Fibroblast of lung (primary cell): Measurements from ENCODE around the gene C2CD4C.

Source experiments
- CTCF ChIP-seq, 2 donors: IDR thresholded peaks in 1 of 2; conservative IDR thresholded peaks in 1 of 2; 1 replicate in 1 of 2; 2 replicates in 1 of 2; pipeline ENCODE4 v1.5.1; 2011 to 2012; ENCODE audit warnings: low read length in 2 of 2, control low read depth in 1 of 2, inconsistent platforms in 1 of 2, low read depth in 1 of 2, mild to moderate bottlenecking in 1 of 2
- EZH2 ChIP-seq: IDR thresholded peaks from 2 replicates; pipeline ENCODE4 v1.5.1; 2012; ENCODE audit warnings: low read length, control low read depth, mild to moderate bottlenecking; ENCODE audit errors: missing control alignments

GRCh38 chr19:379796-380195 is 29.2 kb downstream of the C2CD4C start:
- TF ChIP-seq CTCF (conservative IDR thresholded peaks at IDR 0.05 in 1 of 2, IDR thresholded peaks at IDR 0.05 in 1 of 2; ENCODE audit: low read depth in 1 of 2, low read length in 2 of 2): no peak
- no peak for TF ChIP-seq EZH2
